HG02973 (cell line): Measurements from ENCODE around the gene CTBP2.

ENCODE experiments used
- ATAC-seq: cut with Tn5 transposase; IDR thresholded peaks from one replicate; pipeline ENCODE4 v1.9.1; 2021; ENCODE audit warnings: moderate library complexity; ENCODE audit not compliant: unreplicated experiment

Gene CTBP2

GRCh38 chr10:125026036-125026931 lies 134.1 kb downstream of the CTBP2 start:
- ATAC-seq = no peak

DNA sequence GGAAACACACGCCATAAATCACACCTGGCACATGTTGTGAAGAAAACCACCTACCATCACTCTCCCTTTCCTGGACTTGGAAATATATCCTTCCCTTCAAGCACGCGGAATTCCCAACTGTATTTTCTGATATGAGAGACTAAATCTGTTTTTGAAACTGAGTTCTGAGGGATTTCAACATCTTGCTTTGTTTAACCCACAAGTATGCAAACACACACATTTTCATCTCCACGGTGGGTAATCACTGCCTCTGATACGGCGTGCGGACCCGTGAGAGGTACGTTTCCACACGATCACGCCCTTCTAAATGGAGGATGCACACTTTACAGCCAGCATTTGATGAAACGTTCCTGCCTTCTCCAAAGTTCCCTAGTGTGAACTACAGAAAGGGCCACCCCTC lies 135.0 kb downstream of the CTBP2 start:
- no peak for ATAC-seq

GRCh38 chr10:125024497-125025234 lies 135.7 kb downstream of the CTBP2 start:
- ATAC-seq = no peak

GRCh38 chr10:125023862-125024496 lies 136.4 kb downstream of the CTBP2 start:
- ATAC-seq = no peak

- no peak for ATAC-seq
Measured at GRCh38 chr10:125023255-125023654, 137.1 kb downstream of the CTBP2 start.

DNA sequence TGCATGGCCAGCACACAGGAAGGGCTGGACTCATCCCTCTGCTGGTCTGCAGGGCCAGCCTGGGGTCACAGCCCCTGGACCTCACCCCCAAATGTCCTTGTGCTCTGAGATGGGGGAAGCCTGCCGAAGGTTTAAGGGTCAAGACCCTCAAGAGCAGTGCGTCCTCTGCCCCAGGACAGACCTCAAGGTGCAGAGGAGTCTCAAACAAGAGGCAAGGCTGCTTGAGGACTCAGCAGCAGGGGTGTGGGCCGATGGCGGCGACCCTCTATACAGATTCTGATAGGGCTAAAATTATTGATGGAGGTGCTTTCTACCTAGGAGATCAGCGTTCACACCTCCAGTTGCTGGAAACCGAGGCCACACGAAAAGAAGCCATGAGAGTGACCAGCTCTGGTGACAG lies 137.7 kb downstream of the CTBP2 start:
- ATAC-seq = no peak

DNA sequence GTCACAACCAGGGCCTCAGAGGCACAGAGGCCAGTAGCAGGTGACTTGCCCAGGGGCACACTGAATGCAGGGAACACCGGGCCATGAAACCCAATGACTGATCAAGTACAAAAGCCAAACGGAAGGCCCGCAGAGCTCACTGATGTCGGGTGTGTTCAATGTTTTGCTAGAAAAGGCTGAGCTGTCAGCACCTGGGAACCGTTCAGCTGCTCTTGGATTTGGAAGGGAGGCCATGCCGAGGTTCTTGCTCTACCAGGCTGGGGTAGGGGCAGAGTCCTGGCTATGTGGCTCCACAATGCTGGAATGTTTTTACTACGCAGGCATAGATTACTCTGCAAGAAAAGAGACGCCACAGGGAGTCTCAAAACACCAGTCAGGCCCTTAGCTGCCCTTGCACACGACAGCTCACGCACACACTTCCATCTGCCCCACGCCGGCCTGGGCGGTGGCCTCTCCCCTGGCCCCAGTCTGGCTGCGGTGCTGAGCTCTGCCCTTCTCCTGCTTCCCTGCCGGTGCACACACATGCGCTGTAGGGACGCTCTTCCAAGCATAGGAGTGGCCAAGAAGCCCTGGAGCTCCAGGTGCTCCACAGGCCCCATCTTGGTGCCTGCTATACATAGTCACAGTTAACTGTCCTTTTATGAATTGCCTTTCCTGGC lies 138.5 kb downstream of the CTBP2 start:
- no peak for ATAC-seq

- ATAC-seq = no peak
Measured at GRCh38 chr10:125020871-125021270, 139.5 kb downstream of the CTBP2 start.

DNA sequence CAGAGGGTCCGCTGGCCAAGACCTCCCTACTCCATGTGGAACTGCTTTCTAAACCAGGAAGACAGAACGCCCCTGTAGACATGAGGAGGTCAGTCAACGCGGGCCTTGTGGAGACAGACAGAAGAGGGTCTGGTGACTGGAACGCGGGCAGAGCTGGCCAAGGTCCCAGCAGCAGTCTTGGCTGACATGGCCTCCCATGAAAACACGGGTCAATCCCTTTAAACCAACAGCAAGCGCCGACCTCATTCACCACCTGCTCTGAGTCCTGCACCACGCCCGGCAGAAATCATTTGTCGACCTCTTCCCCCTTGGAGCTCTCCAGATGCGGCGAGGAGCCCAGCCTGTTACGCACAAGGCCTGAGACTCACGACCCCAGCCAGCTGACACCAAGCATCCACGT lies 140.0 kb downstream of the CTBP2 start:
- no peak for ATAC-seq

- ATAC-seq = no peak
Measured at GRCh38 chr10:125018576-125019143, 141.7 kb downstream of the CTBP2 start.

GRCh38 chr10:125017547-125018298 lies 142.6 kb downstream of the CTBP2 start:
- ATAC-seq = no peak

- no peak for ATAC-seq
Measured at GRCh38 chr10:125016611-125017202, 143.7 kb downstream of the CTBP2 start.

DNA sequence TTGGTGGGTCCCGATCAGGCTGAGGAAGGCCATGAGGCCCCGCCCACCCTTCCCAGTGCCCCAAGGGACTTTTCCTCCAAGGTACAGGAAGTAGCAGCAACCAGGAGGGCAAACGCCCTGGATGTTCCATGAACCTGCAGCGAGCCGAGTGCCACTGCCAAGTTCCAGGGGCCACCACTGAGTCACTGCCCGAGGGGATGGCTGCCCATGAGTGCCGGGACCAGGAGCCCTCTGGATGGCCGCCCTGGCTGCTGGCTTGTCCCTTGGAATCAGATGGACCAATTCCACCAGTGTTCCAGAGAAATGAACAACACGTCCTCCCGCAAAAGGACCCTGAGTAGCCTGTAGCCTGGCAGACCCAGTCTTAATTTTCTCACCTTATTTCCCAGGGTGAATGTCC lies 144.2 kb downstream of the CTBP2 start:
- no peak for ATAC-seq

- ATAC-seq = no peak
Measured at GRCh38 chr10:125015356-125015944, 144.9 kb downstream of the CTBP2 start.

DNA sequence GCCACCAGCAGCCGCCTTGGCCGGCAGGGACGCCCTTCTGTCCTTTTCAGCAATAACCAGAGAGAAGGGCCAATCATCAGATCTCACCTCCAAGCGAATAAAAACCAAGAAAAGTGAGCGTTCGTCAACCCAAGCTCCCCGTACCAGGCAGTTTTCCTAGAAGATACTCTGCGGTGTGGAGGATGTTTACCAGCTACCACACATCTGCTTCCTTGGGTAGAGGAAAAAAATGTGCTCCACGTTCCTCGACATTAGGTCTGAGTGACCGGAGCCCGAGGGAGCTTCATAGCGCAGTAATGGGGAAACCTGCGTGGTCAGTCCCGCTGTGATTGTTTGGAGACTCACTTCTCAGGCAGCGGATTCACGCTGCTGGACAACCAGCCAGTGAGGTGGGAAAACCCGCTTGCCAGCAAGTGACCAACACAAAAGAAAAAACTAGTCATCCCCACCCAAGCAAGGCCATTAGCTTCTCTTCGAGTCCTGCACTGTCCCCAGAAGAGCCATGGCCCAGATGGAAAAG lies 145.5 kb downstream of the CTBP2 start:
- no peak for ATAC-seq

GRCh38 chr10:125014086-125014830 lies 146.1 kb downstream of the CTBP2 start:
- no peak for ATAC-seq

GRCh38 chr10:125013529-125013872 lies 146.9 kb downstream of the CTBP2 start:
- ATAC-seq = no peak

DNA sequence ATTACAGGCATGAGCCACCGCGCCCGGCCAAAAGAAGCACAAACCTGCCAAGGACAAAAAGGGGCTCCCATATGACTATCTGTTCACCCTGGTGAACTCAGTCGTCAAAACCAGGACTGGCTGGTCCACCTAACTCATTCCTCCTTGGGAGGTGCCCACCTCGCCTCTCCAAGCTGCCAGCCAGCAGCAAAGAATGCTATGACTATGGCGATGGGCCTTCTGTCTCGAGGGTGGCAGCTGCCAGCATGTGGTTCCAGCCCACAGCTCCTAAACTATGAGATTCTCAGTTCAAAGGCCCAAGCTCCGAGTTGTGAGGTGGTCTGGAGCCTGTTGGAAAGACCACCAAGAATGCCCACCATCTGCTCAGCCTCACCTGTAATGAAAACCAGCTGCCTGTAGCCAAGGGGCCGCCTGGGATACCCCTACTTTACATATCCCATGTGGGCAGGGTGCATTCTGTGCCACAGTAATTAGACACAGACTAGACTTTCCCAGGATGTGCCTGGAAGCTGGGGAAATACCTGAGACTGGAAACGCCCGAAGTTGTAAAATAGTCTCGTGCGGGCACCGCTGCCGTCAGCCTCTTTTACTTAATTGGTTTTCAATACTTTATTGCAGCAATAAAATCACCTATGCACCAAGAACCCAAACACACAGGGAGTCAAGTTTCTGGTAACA lies 147.4 kb downstream of the CTBP2 start:
- no peak for ATAC-seq
